H1 (cell line): ENCODE data around the gene QSOX1. TPM values are rescaled to one million over a fixed set of nuclear protein-coding genes. Genes with fewer than 3 reads are reported as not detected.

Source experiments
- KDM1A ChIP-seq: fragments of 200-600, 300-600 bp; sonication (generic); IDR thresholded peaks from 2 replicates; pipeline ENCODE4 v1.7.1; 2016; ENCODE audit warnings: mild to moderate bottlenecking, low read length, borderline replicate concordance
- SRF ChIP-seq: IDR thresholded peaks from 2 replicates; pipeline ENCODE4 v1.6.1; 2011; ENCODE audit warnings: mild to moderate bottlenecking, low read depth, low read length, moderate library complexity
- polyA plus RNA-seq, 7 experiments: library from polyadenylated mRNA; depleted of rRNA in 3 of 7; stranded (reverse) in 5 of 7; unstranded in 2 of 7; fragments of >200 nt in 5 of 7; fragments of 200-250 nt in 2 of 7; gene quantifications; 1 replicate in 5 of 7; 2 replicates in 1 of 7; 4 replicates in 1 of 7; pipeline versions ENCODE4 v1.2.1 to v1.2.3, GENCODE V29; 2011 to 2013; ENCODE audit warnings: missing spikeins in 2 of 7, mixed read lengths in 2 of 7
- total RNA-seq: library from RNA; stranded (reverse); fragmentation: NEBNext Ultra II Directional; extraction: Animal tissue kit (Norgen Biotek cat#: 25700); gene quantifications from 2 replicates; pipeline ENCODE4 v1.2.1, GENCODE V29; 2021

QSOX1 gene
- total and polyA plus RNA-seq, 2 of the 8 experiments (the other 6 are each of a cell fraction or from before 2014, with no cell fraction given), result 97.7 to 123 TPM

GRCh38 chr1:180169640-180170195, 15.0 kb downstream of the QSOX1 start (continued):
- no peak for TF ChIP-seq KDM1A
- no peak for TF ChIP-seq SRF
